HG03558 (cell line): Measurements from ENCODE around the gene PLK3.
"Not testable (repeated sequence)": the region's sequence is repeated elsewhere in the genome, so short reads cannot be mapped to it uniquely, and the experiment has no call there.

Source experiments
- ATAC-seq: cut with Tn5 transposase; IDR thresholded peaks from one replicate; pipeline ENCODE4 v1.9.1; 2021; ENCODE audit warnings: moderate number of reproducible peaks; ENCODE audit not compliant: unreplicated experiment; ENCODE audit errors: extremely low read depth

PLK3 gene

DNA sequence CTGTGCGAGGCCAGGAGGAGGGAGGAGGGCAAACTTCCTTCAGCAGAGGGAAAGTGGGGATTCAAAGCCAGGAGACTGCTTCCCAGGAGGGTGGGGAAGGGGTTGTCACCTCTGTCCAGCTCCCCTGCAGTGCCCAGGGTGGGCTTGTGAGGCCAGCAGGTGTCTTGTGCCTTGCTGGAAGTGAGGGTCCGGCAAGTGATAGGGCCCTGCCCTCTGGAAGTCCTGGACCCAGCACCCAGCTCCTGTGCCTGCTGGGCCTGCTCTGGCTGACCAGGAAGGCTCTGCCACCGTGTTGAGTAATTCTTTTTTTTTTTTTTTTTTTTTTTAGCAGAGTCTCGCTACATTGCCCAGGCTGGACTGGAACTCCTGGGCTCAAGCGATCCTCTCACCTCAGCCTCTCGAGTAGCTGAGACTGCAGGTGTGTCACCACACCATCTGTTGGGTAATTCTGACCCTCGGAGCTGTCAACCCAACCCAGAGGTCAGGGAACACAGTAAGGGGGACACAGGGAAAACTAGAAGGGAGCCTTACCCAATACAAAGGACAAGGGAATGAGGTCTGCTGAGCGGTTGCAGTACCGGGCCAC is 13.2 kb upstream of the PLK3 start:
- no peak for ATAC-seq

DNA sequence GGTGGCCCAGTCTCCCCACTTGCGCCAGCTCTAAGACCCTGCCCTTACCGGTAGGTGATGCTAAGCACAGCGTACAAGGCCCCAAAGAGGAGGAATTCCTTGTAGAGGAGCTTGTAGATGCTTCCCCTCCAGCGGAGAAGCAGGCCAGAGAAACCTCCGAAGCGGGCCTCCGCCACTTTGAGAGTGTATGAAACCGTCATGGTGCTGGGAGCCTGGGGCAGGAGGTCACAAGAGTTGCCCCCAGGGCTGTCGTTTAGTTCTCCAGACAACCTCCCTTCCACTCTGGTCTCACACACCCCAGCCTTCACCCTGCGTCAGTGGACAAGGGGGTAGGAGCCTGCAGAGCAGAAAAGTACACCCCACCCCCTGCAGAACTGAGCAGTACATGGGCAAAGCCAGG is 12.7 kb upstream of the PLK3 start:
- ATAC-seq, result no peak

DNA sequence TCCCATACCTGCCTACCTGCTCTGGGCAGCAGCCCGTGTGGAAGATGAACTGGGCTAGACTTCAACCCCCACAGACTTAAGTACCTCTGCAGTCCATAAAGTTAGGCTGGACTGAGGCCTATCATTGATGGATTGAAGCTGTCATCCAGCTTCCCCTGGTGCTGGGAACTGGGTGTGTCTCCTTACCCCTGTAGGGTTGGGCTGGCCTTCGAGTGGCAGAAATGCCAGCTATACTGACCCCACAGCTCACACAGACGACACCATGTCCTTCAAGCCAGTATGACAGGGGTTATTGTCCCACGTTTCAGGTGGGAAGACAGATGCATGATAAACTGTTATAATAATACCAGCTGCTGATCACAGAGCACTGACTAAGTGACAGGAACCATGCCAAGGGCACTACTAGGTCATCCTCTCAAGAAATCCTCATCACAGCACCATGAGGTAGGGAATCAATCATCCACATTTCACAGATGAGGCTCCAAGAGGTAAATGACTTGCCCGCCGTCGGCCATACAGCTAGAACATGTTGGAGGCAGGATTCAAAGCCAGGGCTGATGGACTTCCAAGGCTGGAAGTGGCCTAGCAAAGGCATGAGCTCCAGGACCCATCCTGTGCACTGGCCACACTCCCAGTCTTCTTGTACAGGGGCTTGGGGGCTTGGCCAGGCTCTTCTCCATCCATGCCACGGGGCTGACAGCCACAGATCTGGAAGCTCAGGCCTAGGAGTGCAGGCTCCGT is 11.9 kb upstream of the PLK3 start, which contains the start of gene BEST4:
Gene BEST4, minus strand, starts transcription at position 51 of the 741 bp plus-strand sequence. CDS start 465 bp downstream, outside the sequence.
- ATAC-seq, result no peak

- ATAC-seq, result no peak
These were observed 9.0 kb upstream of the PLK3 start for GRCh38 chr1:44790968-44791801.

GRCh38 chr1:44792736-44793502 is 7.3 kb upstream of the PLK3 start:
- no peak for ATAC-seq

- ATAC-seq, result not testable (repeated sequence)
These were observed 2.3 kb upstream of the PLK3 start for GRCh38 chr1:44797886-44798285.

DNA sequence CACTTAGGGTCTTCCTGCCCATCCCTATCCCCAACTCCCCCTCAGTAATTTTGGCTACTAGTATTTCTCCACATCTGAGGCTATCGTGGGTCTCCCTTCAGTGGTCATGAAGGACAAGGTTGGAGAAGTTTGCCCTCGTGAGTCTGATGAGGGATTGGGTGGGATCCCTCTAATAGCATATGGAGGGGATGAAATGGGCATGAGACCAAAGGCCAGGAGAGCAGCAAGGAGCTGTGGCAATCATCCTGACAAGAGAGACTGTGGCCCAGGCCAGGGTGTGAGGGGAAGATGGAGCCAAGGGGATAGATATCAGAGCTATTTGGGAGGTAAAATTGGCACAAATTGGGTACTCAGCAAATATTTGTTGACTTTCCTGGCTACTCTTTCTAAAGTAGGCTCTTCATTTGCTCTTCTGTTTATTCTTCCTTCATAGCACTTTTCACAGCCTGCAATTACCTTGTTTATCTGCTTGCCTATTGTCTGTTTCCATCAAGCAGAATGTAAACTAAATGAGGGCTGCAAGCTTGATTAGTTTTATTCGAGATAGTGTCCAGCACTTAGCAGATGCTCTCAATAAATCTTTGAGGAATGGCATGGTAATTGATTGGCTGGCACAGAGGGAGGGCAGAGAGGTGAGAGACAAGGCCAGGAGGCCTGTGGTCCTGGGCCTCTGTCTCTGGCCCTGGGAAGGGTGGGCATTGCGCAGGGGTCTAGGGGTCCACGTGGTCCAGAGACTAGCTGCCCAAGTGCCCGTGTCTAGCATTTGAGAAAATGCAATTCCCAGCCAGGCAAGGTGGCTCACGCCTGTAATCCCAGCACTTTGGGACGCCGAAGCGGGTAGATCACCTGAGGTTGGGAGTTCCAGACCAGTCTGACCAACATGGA is 1.5 kb upstream of the PLK3 start:
- ATAC-seq, result no peak

GRCh38 chr1:44801491-44802305 is 1.5 kb downstream of the PLK3 start:
- ATAC-seq, result no peak

- no peak for ATAC-seq
These were observed 2.3 kb downstream of the PLK3 start for GRCh38 chr1:44802306-44803061.

DNA sequence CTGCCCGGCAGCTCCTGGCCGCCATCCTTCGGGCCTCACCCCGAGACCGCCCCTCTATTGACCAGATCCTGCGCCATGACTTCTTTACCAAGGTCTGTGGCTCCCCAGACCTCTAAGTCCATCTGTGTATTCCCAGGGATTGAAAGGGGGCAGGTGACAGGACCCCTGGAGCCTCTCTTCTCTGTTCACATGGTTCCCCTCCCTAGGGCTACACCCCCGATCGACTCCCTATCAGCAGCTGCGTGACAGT is 2.8 kb downstream of the PLK3 start:
- ATAC-seq, result no peak

- ATAC-seq, result no peak
These were observed 3.3 kb downstream of the PLK3 start for GRCh38 chr1:44803312-44804095.

- ATAC-seq, result no peak
These were observed 5.3 kb downstream of the PLK3 start for GRCh38 chr1:44805311-44806024.

- no peak for ATAC-seq
These were observed 6.0 kb downstream of the PLK3 start for GRCh38 chr1:44806025-44806703.

DNA sequence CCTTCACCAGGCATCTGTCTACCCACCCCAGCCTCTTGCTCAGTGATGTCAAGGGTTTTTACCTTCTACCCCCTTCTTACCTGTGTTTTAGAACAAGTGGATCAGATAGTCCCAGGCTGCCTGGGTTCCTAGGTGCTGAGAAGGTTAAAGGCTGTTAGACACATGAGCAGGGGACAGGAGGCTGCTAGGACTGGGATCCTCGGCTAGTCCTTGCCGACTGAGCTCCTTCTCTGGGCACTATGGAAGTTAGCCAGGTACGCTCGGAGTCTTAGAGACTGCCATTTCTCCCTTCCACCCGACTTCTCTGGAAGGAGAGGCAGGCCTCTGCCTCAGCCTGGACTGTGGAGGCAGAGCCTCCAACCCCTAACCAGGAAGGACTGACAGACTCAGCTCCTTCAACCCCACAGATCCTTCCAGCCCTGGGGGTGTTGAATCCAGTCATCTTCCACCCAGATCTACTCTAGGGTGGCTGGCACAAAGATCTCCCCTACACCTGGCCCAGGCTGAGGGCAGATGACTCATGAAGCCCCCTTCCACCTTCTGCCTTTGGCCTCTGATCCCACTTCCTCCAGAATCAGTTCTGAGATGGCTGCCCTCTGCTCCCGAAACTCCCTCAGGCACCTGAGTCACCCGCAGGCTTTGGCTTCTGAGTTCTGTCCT is 6.7 kb downstream of the PLK3 start, which contains the start of gene DYNLT4:
Gene DYNLT4, minus strand, starts transcription at position 648 of the 660 bp plus-strand sequence. CDS start 683 bp downstream, outside the sequence.
- no peak for ATAC-seq

DNA sequence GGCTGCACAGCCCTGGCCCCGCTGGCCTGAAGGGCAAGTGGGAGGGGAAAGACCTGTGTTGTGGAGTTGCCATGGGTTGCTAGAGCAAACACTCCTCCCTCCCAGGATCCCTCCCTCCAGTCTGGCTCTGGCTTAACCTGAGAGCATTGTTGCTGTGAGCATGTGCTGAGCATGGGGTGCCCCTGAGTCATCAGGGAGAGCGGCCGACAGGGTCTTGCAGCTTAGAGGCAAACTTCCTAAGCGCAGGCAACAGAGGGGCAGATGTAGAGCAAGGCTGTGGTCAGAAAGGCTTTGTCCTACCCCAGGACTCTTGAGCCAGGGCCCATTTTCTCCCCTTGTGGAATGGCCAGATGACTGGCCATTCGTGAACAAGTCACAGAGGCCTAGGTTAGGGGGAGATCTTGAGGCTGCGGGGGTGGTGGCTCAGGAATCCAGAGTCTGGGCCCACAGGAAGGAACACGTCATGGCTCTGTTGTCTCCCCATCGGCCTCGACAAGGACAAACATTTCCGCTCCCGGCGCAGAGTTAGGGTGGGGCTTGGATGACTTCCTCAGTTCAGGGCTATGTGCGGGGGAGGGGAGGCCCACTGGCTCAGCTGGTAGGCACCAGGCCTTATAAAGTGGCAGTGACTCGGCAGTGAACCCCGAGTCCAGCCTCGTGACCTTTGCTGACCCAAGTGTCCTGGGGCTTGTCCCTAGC is 7.3 kb downstream of the PLK3 start:
- ATAC-seq, result no peak
